Fibroblast of skin of right quadriceps (primary cell): ENCODE measurements around the gene SNAP91.
"Not testable (repeated sequence)": the region's sequence is repeated elsewhere in the genome, so short reads cannot be mapped to it uniquely, and the experiment has no call there.

Experiments
- DNase-seq: peaks from one replicate; pipeline ENCODE4 v3.0.0-alpha.2; 2013

Gene SNAP91

GRCh38 chr6:83615025-83615999 is 93.6 kb downstream of the SNAP91 start:
- DNase-seq: peak; percentile 30

GRCh38 chr6:83613378-83613777 is 95.5 kb downstream of the SNAP91 start:
- peak; percentile 31 for DNase-seq

- no peak for DNase-seq
These were observed 99.7 kb downstream of the SNAP91 start for GRCh38 chr6:83609248-83609647.

GRCh38 chr6:83605517-83605916 is 103.4 kb downstream of the SNAP91 start:
- DNase-seq: no peak

GRCh38 chr6:83603551-83603950 is 105.3 kb downstream of the SNAP91 start:
- DNase-seq: no peak

GRCh38 chr6:83601119-83601518 is 107.8 kb downstream of the SNAP91 start:
- no peak for DNase-seq

- no peak for DNase-seq
These were observed 108.4 kb downstream of the SNAP91 start for GRCh38 chr6:83600459-83600858.

GRCh38 chr6:83597511-83597910 is 111.4 kb downstream of the SNAP91 start:
- no peak for DNase-seq

GRCh38 chr6:83597051-83597450 is 111.8 kb downstream of the SNAP91 start:
- no peak for DNase-seq

- DNase-seq: peak; percentile 11
These were observed 114.0 kb downstream of the SNAP91 start for GRCh38 chr6:83594941-83595340.

- DNase-seq: no peak
These were observed 115.5 kb downstream of the SNAP91 start for GRCh38 chr6:83593395-83593785.

- DNase-seq: no peak
These were observed 116.0 kb downstream of the SNAP91 start for GRCh38 chr6:83592770-83593394.

- DNase-seq: peak; percentile 6
These were observed 118.5 kb downstream of the SNAP91 start for GRCh38 chr6:83590416-83590815.

GRCh38 chr6:83589076-83589475 is 119.8 kb downstream of the SNAP91 start:
- DNase-seq: no peak

- DNase-seq: no peak
These were observed 130.8 kb downstream of the SNAP91 start for GRCh38 chr6:83578057-83578456.

GRCh38 chr6:83574783-83575182 is 134.1 kb downstream of the SNAP91 start:
- no peak for DNase-seq

GRCh38 chr6:83571663-83572185 is 137.2 kb downstream of the SNAP91 start:
- DNase-seq: not testable (repeated sequence)

GRCh38 chr6:83558975-83559374 is 149.9 kb downstream of the SNAP91 start:
- no peak for DNase-seq

- no peak for DNase-seq
These were observed 152.0 kb downstream of the SNAP91 start for GRCh38 chr6:83556871-83557270.

GRCh38 chr6:83551748-83552147 is 157.2 kb downstream of the SNAP91 start:
- DNase-seq: not testable (repeated sequence)

- not testable (repeated sequence) for DNase-seq
These were observed 158.4 kb downstream of the SNAP91 start for GRCh38 chr6:83550482-83550881.

- DNase-seq: no peak
These were observed 162.3 kb downstream of the SNAP91 start for GRCh38 chr6:83546636-83547035.

GRCh38 chr6:83539678-83540077 is 169.2 kb downstream of the SNAP91 start:
- DNase-seq: no peak
